ENCODE data around the gene COX10. TPM values are rescaled to one million over a fixed set of nuclear protein-coding genes. Genes with fewer than 3 reads are reported as not detected.
"Not testable (repeated sequence)": the region's sequence is repeated elsewhere in the genome, so short reads cannot be mapped to it uniquely, and the experiment has no call there.

COX10 gene
- total RNA-seq, 1 donor from 2014 or later, result 33.5 TPM

DNA sequence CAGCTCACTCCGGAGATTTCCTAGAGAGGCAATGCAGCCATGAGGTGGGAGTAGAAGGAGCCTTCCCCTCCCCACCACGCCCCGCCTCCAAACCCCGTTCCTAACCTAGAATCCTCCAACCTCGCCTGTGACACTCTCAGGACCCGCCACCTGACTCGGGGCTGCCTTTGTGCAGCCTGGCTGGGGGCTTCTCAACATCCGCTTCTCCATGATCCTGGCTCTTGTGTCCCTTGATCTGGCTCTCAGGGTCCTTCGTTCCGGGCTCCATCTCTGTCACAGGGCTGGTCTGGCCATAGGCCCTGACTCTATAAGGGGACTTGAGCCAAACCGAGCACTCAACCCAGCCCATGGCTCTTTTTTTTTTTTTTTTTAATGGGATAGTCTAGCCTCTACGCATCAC is 143.1 kb downstream of the COX10 start:
- Mint-ChIP-seq H3K4me3 (no peak overlapping the region), H3K4me1 (peaks cover 19% of the 10 kb centered on the region), H3K36me3 (ENCODE audit: low read depth) (peaks cover 74% of the 10 kb centered on the region), H3K9me3 (no peaks in the 10 kb centered on the region), H3K27ac (no peak overlapping the region), H3K27me3 (no peaks in the 10 kb centered on the region)
- intact Hi-C loops (cut with micrococcal nuclease), result no loop called here
- DNase-seq, result no peak

DNA sequence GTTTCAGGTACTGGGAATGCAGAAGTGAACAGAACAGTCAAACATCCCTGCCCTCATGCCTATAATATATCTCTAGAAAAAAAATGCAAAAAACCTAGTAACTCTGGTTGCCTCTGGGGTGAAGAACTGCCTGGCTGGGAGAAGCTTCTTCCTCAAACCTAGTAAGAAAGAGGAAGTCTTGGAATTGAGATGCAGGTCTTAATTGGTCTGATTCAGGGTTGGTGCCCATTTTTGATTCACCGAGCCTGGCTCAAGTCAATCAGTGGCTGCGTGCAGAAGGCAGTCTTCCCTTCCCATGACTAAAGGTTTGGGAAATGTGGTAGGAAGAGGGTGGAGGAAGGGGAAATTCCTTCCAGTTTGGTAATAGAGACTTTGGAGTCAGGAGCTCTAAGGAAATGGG is 145.0 kb downstream of the COX10 start:
- H3K4me3 Mint-ChIP-seq, result no peak overlapping the region
- H3K9me3 Mint-ChIP-seq, result no peaks in the 10 kb centered on the region
- H3K4me1 Mint-ChIP-seq, result peaks cover 13% of the 10 kb centered on the region
- H3K27ac Mint-ChIP-seq, result no peak overlapping the region
- no peaks in the 10 kb centered on the region for H3K27me3 Mint-ChIP-seq
- intact Hi-C loops (cut with micrococcal nuclease), result no loop called here
- peaks cover 62% of the 10 kb centered on the region for H3K36me3 Mint-ChIP-seq (ENCODE audit: low read depth)
- DNase-seq, result no peak

DNA sequence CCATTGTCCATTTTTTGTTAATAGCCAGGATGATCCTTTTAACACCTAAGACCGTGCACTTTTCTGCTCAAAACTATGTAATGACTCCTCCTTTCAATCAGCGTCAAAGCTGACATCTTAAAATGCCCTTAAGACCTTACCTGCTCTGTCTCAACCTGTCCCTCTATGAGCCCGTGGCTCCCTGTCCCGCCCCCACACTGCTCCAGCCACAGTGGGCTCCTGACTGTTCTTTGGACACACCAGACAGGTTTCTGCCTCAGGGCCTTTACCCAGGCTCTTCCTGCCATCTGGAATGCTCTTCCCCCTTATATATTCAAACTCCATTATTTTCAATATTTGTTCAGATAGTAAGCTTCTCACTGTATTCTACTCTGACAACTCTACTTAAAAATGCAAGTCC is 153.3 kb downstream of the COX10 start:
- H3K4me3 Mint-ChIP-seq, result no peak overlapping the region
- no peaks in the 10 kb centered on the region for H3K27me3 Mint-ChIP-seq
- H3K27ac Mint-ChIP-seq, result no peak overlapping the region
- peaks cover 21% of the 10 kb centered on the region for H3K36me3 Mint-ChIP-seq (ENCODE audit: low read depth)
- H3K4me1 Mint-ChIP-seq, result no peaks in the 10 kb centered on the region
- intact Hi-C loops (cut with micrococcal nuclease), result no loop called here
- H3K9me3 Mint-ChIP-seq, result peaks cover 10% of the 10 kb centered on the region
- no peak for DNase-seq

DNA sequence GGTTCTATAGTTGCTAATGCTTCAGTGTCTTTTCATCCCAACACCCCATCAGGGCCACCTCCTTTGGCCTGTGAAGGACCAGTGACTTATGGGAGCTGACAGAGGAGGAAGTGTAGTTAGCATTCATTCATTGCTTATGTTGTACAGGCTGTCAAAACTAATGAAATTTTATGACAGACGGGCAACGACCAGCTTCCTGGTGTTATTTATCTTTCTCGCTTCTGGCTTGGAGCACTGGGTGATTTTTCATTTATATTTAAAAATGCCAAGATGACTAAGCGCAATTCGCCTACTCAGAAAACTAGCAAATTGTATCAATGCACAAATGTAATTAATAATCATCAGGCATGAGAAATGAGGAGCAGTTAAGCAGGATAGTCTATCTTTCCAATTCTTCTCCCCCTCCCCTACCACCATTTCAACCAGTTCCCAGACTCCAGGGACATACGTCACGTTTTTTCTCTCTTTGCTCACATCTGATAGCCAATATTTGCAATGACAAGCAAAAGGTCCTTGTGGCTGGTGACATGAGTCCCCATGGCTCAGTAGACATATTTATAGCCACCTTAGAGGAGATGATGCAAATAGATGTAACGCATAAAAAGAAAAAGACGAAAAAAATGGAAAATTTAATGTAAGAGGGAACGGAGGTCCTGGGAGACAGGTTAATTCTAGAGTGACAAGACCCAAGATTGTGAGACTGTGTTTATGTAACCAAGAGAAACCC is 156.1 kb downstream of the COX10 start:
- Mint-ChIP-seq H3K36me3 (ENCODE audit: low read depth) (peaks cover 25% of the 10 kb centered on the region), H3K4me3 (no peak overlapping the region), H3K27me3 (no peaks in the 10 kb centered on the region), H3K9me3 (peaks cover 12% of the 10 kb centered on the region), H3K4me1 (no peaks in the 10 kb centered on the region), H3K27ac (no peak overlapping the region)
- no peak for DNase-seq
- intact Hi-C loops (cut with micrococcal nuclease), result no loop called here

DNA sequence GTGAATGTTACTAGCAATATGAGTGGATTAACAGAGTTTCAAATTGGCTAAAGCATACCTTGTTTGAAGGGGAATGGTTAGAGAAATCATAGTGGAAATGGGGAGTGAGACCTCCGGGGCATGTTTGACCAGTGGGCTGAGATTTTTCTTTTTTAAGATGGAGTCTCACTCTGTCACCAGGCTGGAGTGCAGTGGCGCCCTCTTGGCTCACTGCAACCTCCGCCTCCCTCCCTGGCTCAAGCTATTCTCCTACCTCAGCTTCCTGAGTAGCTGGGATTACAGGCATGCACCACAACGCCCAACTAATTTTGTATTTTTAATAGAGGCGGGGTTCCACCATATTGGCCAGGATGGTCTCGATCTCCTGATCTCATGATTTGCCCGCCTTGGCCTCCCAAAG is 157.7 kb downstream of the COX10 start:
- Mint-ChIP-seq H3K9me3 (peaks cover 15% of the 10 kb centered on the region), H3K4me1 (no peaks in the 10 kb centered on the region), H3K27ac (no peak overlapping the region), H3K27me3 (no peaks in the 10 kb centered on the region), H3K36me3 (ENCODE audit: low read depth) (peaks cover 25% of the 10 kb centered on the region), H3K4me3 (no peak overlapping the region)
- DNase-seq, result no peak
- intact Hi-C loops (cut with micrococcal nuclease), result no loop called here

DNA sequence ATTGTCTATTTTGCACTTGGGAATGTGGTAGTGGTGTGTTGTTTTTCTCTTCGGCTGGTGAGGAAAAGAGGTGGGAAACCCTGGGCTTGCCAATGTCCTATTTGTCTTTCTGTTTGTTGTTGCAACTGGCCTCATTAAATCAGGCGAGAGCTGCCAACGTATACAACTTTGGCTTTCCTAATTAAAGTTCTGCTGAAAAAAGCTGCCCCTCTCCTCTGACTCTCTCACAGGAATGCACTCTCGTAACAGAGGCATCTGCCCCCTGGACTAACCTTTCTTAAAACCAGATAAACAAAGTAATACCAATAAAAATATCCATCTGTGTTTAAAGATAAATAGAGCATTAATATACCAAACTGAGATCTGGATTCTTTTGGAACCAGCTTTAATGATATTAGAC is 159.6 kb downstream of the COX10 start:
- H3K27ac Mint-ChIP-seq, result no peak overlapping the region
- peaks cover 20% of the 10 kb centered on the region for H3K36me3 Mint-ChIP-seq (ENCODE audit: low read depth)
- intact Hi-C loops (cut with micrococcal nuclease), result no loop called here
- no peak for DNase-seq
- H3K9me3 Mint-ChIP-seq, result peaks cover 15% of the 10 kb centered on the region
- no peak overlapping the region for H3K4me3 Mint-ChIP-seq
- no peaks in the 10 kb centered on the region for H3K27me3 Mint-ChIP-seq
- H3K4me1 Mint-ChIP-seq, result no peaks in the 10 kb centered on the region

- H3K4me1 Mint-ChIP-seq; H3K4me3 Mint-ChIP-seq; DNase-seq; intact Hi-C loops (cut with micrococcal nuclease); H3K36me3 Mint-ChIP-seq (ENCODE audit: low read depth); H3K9me3 Mint-ChIP-seq; H3K27ac Mint-ChIP-seq; H3K27me3 Mint-ChIP-seq: not testable (repeated sequence)
Observed at GRCh38 chr17:14231187-14231586, 161.9 kb downstream of the COX10 start.

GRCh38 chr17:14235047-14235446 is 165.7 kb downstream of the COX10 start:
- H3K27me3 Mint-ChIP-seq; H3K4me3 Mint-ChIP-seq; H3K27ac Mint-ChIP-seq; H3K36me3 Mint-ChIP-seq (ENCODE audit: low read depth); H3K9me3 Mint-ChIP-seq; intact Hi-C loops (cut with micrococcal nuclease); H3K4me1 Mint-ChIP-seq; DNase-seq: not testable (repeated sequence)

GRCh38 chr17:14236032-14236431 is 166.7 kb downstream of the COX10 start:
- DNase-seq; H3K27ac Mint-ChIP-seq; H3K36me3 Mint-ChIP-seq (ENCODE audit: low read depth); H3K27me3 Mint-ChIP-seq; H3K4me1 Mint-ChIP-seq; H3K4me3 Mint-ChIP-seq; H3K9me3 Mint-ChIP-seq; intact Hi-C loops (cut with micrococcal nuclease): not testable (repeated sequence)

GRCh38 chr17:14236762-14237161 is 167.5 kb downstream of the COX10 start, which contains the start of gene CDRT15:
Gene CDRT15, minus strand, starts transcription at chr17:14236862. Its CDS starts 29 bp downstream, at chr17:14236833.
- H3K36me3 Mint-ChIP-seq (ENCODE audit: low read depth); H3K4me3 Mint-ChIP-seq; H3K4me1 Mint-ChIP-seq; DNase-seq; H3K27ac Mint-ChIP-seq; H3K27me3 Mint-ChIP-seq; intact Hi-C loops (cut with micrococcal nuclease); H3K9me3 Mint-ChIP-seq: not testable (repeated sequence)

- DNase-seq; H3K4me3 Mint-ChIP-seq; H3K27me3 Mint-ChIP-seq; H3K4me1 Mint-ChIP-seq; H3K27ac Mint-ChIP-seq; H3K36me3 Mint-ChIP-seq (ENCODE audit: low read depth); intact Hi-C loops (cut with micrococcal nuclease); H3K9me3 Mint-ChIP-seq: not testable (repeated sequence)
Observed at GRCh38 chr17:14239271-14239670, 170.0 kb downstream of the COX10 start.

GRCh38 chr17:14245002-14245401 is 175.7 kb downstream of the COX10 start:
- Mint-ChIP-seq H3K36me3 (ENCODE audit: low read depth) (no peaks in the 10 kb centered on the region), H3K27ac (no peak overlapping the region), H3K4me1 (peaks cover 1% of the 10 kb centered on the region), H3K27me3 (peaks cover 15% of the 10 kb centered on the region), H3K9me3 (no peaks in the 10 kb centered on the region), H3K4me3 (no peak overlapping the region)
- intact Hi-C loops (cut with micrococcal nuclease), result no loop called here
- no peak for DNase-seq

- peaks cover 15% of the 10 kb centered on the region for H3K27me3 Mint-ChIP-seq
- no peak for DNase-seq
- H3K4me3 Mint-ChIP-seq, result no peak overlapping the region
- intact Hi-C loops (cut with micrococcal nuclease), result no loop called here
- H3K27ac Mint-ChIP-seq, result no peak overlapping the region
- peaks cover 1% of the 10 kb centered on the region for H3K4me1 Mint-ChIP-seq
- H3K9me3 Mint-ChIP-seq, result no peaks in the 10 kb centered on the region
- no peaks in the 10 kb centered on the region for H3K36me3 Mint-ChIP-seq (ENCODE audit: low read depth)
Observed at GRCh38 chr17:14245629-14246028, 176.3 kb downstream of the COX10 start.
